Natural killer cell (primary cell): ENCODE data around the gene DOCK10. TPM values are rescaled to one million over a fixed set of nuclear protein-coding genes. Genes with fewer than 3 reads are reported as not detected.

Experiments
- ATAC-seq, 3 donors: fragments of 150-1000 bp in 2 of 3; fragments of 200-7000 bp in 1 of 3; cut with Tn5 transposase; 1 replicate in 1 of 3; 2 replicates in 2 of 3; pipeline ENCODE4 v1.10.0; 2021; ENCODE audit warnings: mild to moderate bottlenecking in 2 of 3, moderate library complexity in 2 of 3
- DNase-seq, 2 donors: peaks; one replicate each; pipeline versions ENCODE4 v3.0.0 to v3.0.0-alpha.2; 2013 to 2021; ENCODE audit warnings: mixed read lengths in 1 of 2
- H3K27ac ChIP-seq: one replicate; pipeline ENCODE4 v1.5.1; 2013; ENCODE audit warnings: mild to moderate bottlenecking, low read length
- H3K27me3 ChIP-seq: one replicate; pipeline ENCODE4 v1.6.1; 2013; ENCODE audit warnings: low read length; ENCODE audit not compliant: control insufficient read depth, insufficient read depth
- H3K36me3 ChIP-seq: one replicate; pipeline ENCODE4 v1.6.1; 2013; ENCODE audit warnings: low read length; ENCODE audit not compliant: control insufficient read depth, insufficient read depth
- H3K4me1 ChIP-seq: one replicate; pipeline ENCODE4 v1.6.1; 2013; ENCODE audit warnings: low read length; ENCODE audit not compliant: control insufficient read depth, insufficient read depth
- H3K4me3 ChIP-seq: one replicate; pipeline ENCODE4 v1.5.1; 2013; ENCODE audit warnings: low read length
- H3K9me3 ChIP-seq: one replicate; pipeline ENCODE4 v1.6.1; 2013; ENCODE audit warnings: low read length; ENCODE audit not compliant: control insufficient read depth, insufficient read depth
- H3K27ac Mint-ChIP-seq, 2 donors: one replicate each; pipeline ENCODE4 v1.8.0; 2022; ENCODE audit warnings: mild to moderate bottlenecking in 2 of 2, mixed read lengths in 2 of 2, moderate library complexity in 1 of 2
- H3K27me3 Mint-ChIP-seq, 2 donors: one replicate each; pipeline ENCODE4 v1.8.0; 2022; ENCODE audit warnings: low read depth in 2 of 2, mixed read lengths in 2 of 2
- H3K36me3 Mint-ChIP-seq: one replicate; pipeline ENCODE4 v1.8.0; 2022; ENCODE audit warnings: mixed read lengths
- H3K4me1 Mint-ChIP-seq, 2 donors: one replicate each; pipeline ENCODE4 v1.8.0; 2022; ENCODE audit warnings: mixed read lengths in 2 of 2
- H3K4me3 Mint-ChIP-seq: one replicate; pipeline ENCODE4 v1.8.0; 2022; ENCODE audit warnings: mild to moderate bottlenecking, moderate library complexity, mixed read lengths
- H3K9me3 Mint-ChIP-seq, 2 donors: one replicate each; pipeline ENCODE4 v1.8.0; 2022; ENCODE audit warnings: mixed read lengths in 2 of 2
- WGBS: methylation state at CpG from one replicate; pipeline ENCODE4 v1.1.7; 2013; ENCODE audit warnings: missing lambda C conversion rate; ENCODE audit not compliant: insufficient coverage; 5-methylcytosine and 5-hydroxymethylcytosine counted together
- intact Hi-C: fragments of 100-400 bp; cut with micrococcal nuclease; formaldehyde crosslinking; loops from one replicate; pipeline ENCODE4 v1.14.2; 2022
- total RNA-seq, 4 donors: library from RNA; stranded (reverse); fragments of 120-200 nt in 1 of 4; gene quantifications; one replicate each; pipeline versions ENCODE4 v1.2.3 to v1.2.4, GENCODE V29; 2013 to 2022
- TF ChIP-seq, protein P1 (sequence below): fragments of 200-600 bp; IDR thresholded peaks from one replicate; pipeline ENCODE4 v1.8.0; 2022; ENCODE audit warnings: antibody characterized with exemption

Gene DOCK10
- total RNA-seq, 3 donors from 2014 or later (not counting 1 experiment from before 2014, with no cell fraction given) = 181 to 213 (median 182) TPM

DNA sequence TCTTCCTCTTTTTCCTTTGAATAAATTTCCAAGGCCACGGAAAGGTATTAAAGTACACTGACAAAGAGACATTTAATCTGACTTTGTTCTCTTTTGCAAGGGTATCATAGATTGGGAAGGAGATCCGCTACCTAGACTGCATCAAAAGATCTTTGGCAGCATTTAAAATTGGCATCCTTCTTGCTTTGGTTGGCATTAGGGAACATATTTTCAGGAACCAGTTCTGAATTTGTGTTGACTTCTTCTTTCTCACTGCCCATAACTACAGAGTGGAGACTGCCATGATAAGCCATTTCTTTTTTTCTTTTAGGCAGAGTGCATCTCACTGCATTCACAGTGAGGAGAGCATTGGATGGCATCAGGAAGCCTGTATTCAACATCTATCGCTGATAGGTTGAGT lies 83.4 kb downstream of the DOCK10 start:
- H3K4me1 ChIP-seq = peaks cover 18% of the 10 kb centered on the region
- H3K27me3 Mint-ChIP-seq = no peaks in the 10 kb centered on the region
- no peak overlapping the region for H3K4me3 ChIP-seq
- TF ChIP-seq, protein P1, sequence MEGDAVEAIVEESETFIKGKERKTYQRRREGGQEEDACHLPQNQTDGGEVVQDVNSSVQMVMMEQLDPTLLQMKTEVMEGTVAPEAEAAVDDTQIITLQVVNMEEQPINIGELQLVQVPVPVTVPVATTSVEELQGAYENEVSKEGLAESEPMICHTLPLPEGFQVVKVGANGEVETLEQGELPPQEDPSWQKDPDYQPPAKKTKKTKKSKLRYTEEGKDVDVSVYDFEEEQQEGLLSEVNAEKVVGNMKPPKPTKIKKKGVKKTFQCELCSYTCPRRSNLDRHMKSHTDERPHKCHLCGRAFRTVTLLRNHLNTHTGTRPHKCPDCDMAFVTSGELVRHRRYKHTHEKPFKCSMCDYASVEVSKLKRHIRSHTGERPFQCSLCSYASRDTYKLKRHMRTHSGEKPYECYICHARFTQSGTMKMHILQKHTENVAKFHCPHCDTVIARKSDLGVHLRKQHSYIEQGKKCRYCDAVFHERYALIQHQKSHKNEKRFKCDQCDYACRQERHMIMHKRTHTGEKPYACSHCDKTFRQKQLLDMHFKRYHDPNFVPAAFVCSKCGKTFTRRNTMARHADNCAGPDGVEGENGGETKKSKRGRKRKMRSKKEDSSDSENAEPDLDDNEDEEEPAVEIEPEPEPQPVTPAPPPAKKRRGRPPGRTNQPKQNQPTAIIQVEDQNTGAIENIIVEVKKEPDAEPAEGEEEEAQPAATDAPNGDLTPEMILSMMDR = no peak
- H3K36me3 ChIP-seq = no peaks in the 10 kb centered on the region
- peak overlapping the region; percentile 9 for H3K27ac ChIP-seq
- ATAC-seq (no peak), DNase-seq (no peak)
- no peaks in the 10 kb centered on the region for H3K9me3 ChIP-seq
- H3K36me3 Mint-ChIP-seq = no peaks in the 10 kb centered on the region
- intact Hi-C loops = no loop called here
- H3K27me3 ChIP-seq = no peaks in the 10 kb centered on the region
- peaks cover 64 to 80% of the 10 kb centered on the region in 2 donors for H3K4me1 Mint-ChIP-seq
- WGBS = 91% methylated on average over 3 of the region's 3 CpGs
- peak overlapping the region; percentile 86 to 90 for H3K27ac Mint-ChIP-seq
- no peak overlapping the region for H3K4me3 Mint-ChIP-seq
- no peaks in the 10 kb centered on the region for H3K9me3 Mint-ChIP-seq

DNA sequence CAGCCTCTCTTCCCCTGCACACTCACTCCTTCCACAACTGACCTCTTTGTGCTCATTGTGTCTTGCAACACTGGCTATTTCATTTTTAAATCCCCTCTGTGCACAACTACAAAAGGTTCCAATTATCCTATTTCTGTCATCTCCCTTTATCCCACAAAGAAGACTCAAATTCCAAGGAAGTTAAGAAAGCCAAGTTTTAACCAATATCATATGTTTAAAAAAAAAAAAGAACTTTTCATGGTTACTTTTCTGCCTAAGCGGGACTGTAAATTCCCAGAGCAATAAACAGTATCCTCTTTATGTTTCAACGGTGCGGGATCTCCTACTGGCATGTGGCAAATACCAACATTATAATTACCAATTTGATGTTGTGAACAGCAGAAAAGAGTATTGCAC lies 83.8 kb downstream of the DOCK10 start:
- TF ChIP-seq, protein P1 = no peak
- Histone ChIP-seq H3K4me3 (no peak overlapping the region), H3K27ac (peak overlapping the region; percentile 60), H3K27me3 (no peaks in the 10 kb centered on the region), H3K4me1 (peaks cover 22% of the 10 kb centered on the region), H3K36me3 (no peaks in the 10 kb centered on the region), H3K9me3 (no peaks in the 10 kb centered on the region)
- Mint-ChIP-seq H3K36me3 (no peaks in the 10 kb centered on the region), H3K27me3 (no peaks in the 10 kb centered on the region), H3K4me3 (no peak overlapping the region), H3K9me3 (no peaks in the 10 kb centered on the region), H3K27ac (peak overlapping the region; percentile 86 to 90), H3K4me1 (peaks cover 66 to 84% of the 10 kb centered on the region in 2 donors)
- intact Hi-C loops = no loop called here
- 89% methylated on average over 2 of the region's 3 CpGs for WGBS
- ATAC-seq = no peak
- no peak for DNase-seq

DNA sequence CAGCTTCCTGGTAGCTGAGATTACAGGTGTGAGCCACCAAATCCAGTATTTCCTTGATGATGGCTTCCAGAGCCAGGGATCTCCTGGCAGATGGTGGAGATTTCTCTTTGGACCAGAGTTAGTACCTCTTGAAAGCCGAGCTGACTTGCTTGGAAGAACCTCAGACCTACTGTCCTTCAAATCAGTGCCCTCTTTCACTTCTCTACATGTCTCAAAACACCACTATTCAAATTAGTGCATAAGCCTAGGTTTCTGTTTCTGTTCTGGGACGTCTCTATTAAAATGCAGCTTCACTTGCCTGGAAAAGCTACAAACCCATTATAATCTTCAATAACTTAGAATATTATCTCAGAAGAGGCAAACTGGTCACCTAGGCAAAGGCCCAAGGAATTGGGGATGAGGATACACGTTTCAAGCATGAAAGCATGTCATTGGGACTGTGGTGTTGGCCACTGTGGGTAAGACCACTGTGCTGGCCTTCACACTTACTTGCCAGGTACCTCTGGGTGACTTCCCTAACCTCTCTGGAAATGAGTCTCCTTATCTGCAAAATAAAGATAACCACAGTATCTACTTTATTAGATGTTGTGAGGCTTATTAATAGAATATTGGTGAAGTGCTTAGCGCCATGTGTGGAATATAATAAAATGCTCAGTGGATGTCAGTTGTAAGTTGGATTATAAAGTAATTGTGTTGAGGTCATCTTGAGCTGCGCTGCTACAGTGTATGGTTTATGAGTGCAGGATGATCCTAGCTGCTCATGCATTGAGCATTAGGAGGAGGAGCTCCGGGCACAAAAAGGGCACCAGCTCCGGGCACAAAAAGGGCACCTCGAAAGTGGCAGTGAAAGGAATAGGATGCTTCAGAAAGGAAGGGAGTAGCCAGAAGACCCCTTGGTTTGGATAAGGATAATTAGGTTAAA lies 84.5 kb downstream of the DOCK10 start:
- Histone ChIP-seq H3K4me1 (peaks cover 29% of the 10 kb centered on the region), H3K36me3 (no peaks in the 10 kb centered on the region), H3K27ac (peak overlapping the region; percentile 60), H3K27me3 (no peaks in the 10 kb centered on the region), H3K9me3 (no peaks in the 10 kb centered on the region), H3K4me3 (no peak overlapping the region)
- peak overlapping the region; percentile 70 for H3K4me3 Mint-ChIP-seq
- DNase-seq (peak in 1 of 2 donors; percentile 36), ATAC-seq (peak; percentile 63 to 69 (median 64))
- peaks cover 66 to 84% of the 10 kb centered on the region in 2 donors for H3K4me1 Mint-ChIP-seq
- H3K9me3 Mint-ChIP-seq = peaks cover 0 to 3% of the 10 kb centered on the region in 2 donors
- H3K27ac Mint-ChIP-seq = peak overlapping the region; percentile 86 to 90
- no peaks in the 10 kb centered on the region for H3K36me3 Mint-ChIP-seq
- TF ChIP-seq, protein P1 = no peak
- intact Hi-C loops = no loop called here
- H3K27me3 Mint-ChIP-seq = no peaks in the 10 kb centered on the region
- 60% methylated on average over 8 of the region's 8 CpGs for WGBS
